Stomach (tissue), 4 donors: Measurements from ENCODE around the gene XAB2.

ENCODE experiments used
- POLR2A ChIP-seq, 4 donors: fragments of 450-650 bp; IDR thresholded peaks; one replicate each; pipeline ENCODE4 v1.6.1; 2016; ENCODE audit warnings: antibody characterized with exemption in 4 of 4, control low read depth in 2 of 4, mild to moderate bottlenecking in 1 of 4, moderate library complexity in 1 of 4
- TF ChIP-seq, protein P1 (sequence below), 7 experiments: fragments of 450-650 bp in 4 of 7; fragments of 200-600 bp in 3 of 7; sonication (generic) in 3 of 7; IDR thresholded peaks; one replicate each; pipeline ENCODE4 v1.5.1; 2016 to 2019; ENCODE audit warnings: antibody characterized with exemption in 7 of 7, control low read depth in 2 of 7, mild to moderate bottlenecking in 1 of 7

DNA sequence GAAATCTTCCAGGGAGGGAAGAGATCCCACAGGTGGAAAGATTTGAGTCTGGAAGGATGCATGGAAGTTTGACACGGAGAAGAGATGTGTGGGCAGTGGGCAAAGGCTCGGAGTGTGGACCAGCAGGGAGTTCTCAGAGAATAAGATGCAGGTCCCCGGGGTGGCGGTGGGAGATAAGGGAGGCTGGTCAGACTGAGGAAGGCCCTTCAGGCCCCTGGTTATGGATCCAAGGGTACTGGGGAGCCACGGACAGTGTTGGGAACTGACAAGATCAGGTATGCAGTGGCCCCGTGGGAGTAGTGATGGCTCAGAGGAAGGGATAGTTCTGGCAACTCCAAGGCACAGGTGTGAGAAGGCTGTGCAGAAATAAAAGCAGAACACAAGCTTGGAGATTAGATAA is 31.2 kb downstream of the XAB2 start:
- TF ChIP-seq, protein P1, sequence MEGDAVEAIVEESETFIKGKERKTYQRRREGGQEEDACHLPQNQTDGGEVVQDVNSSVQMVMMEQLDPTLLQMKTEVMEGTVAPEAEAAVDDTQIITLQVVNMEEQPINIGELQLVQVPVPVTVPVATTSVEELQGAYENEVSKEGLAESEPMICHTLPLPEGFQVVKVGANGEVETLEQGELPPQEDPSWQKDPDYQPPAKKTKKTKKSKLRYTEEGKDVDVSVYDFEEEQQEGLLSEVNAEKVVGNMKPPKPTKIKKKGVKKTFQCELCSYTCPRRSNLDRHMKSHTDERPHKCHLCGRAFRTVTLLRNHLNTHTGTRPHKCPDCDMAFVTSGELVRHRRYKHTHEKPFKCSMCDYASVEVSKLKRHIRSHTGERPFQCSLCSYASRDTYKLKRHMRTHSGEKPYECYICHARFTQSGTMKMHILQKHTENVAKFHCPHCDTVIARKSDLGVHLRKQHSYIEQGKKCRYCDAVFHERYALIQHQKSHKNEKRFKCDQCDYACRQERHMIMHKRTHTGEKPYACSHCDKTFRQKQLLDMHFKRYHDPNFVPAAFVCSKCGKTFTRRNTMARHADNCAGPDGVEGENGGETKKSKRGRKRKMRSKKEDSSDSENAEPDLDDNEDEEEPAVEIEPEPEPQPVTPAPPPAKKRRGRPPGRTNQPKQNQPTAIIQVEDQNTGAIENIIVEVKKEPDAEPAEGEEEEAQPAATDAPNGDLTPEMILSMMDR (IDR thresholded peaks at IDR 0.05) = no peak
- no peak for TF ChIP-seq POLR2A (IDR thresholded peaks at IDR 0.05)
